ENCODE measurements around the gene VWC2L.

DNA sequence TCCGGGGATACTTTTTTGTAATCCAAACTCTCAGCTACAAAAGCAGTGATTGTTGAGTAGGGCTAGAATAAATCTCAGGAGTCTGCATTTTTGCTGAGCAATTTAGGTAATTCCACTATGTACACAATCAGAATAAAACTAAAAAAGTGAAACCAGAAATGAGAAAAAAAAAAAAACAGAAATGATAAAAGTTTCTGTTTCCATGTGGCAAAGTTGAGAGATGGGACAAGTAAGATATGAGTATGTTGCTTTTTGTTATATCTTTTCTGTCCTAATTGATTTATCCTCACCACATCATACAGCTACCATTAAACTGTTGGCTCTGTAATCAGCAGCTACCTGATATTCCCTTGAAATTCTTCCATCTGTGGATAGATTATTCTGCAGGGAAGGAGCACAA, 92.7 kb downstream of the VWC2L start:
- TF ChIP-seq, protein P1, sequence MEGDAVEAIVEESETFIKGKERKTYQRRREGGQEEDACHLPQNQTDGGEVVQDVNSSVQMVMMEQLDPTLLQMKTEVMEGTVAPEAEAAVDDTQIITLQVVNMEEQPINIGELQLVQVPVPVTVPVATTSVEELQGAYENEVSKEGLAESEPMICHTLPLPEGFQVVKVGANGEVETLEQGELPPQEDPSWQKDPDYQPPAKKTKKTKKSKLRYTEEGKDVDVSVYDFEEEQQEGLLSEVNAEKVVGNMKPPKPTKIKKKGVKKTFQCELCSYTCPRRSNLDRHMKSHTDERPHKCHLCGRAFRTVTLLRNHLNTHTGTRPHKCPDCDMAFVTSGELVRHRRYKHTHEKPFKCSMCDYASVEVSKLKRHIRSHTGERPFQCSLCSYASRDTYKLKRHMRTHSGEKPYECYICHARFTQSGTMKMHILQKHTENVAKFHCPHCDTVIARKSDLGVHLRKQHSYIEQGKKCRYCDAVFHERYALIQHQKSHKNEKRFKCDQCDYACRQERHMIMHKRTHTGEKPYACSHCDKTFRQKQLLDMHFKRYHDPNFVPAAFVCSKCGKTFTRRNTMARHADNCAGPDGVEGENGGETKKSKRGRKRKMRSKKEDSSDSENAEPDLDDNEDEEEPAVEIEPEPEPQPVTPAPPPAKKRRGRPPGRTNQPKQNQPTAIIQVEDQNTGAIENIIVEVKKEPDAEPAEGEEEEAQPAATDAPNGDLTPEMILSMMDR (IDR thresholded peaks at IDR 0.05; ENCODE audit: insufficient read depth, low read length), result no peak
- TF ChIP-seq POLR2AphosphoS5 (IDR thresholded peaks at IDR 0.05; ENCODE audit: low read depth) (no peak), GABPA (IDR thresholded peaks at IDR 0.05; ENCODE audit: low read depth) (no peak), REST (IDR thresholded peaks at IDR 0.05; ENCODE audit: insufficient replicate concordance, low read depth) (no peak)

All from HL-60 (cell line).